ENCODE data around the gene PITRM1.
"Not testable (repeated sequence)": the region's sequence is repeated elsewhere in the genome, so short reads cannot be mapped to it uniquely, and the experiment has no call there.

Gene PITRM1

DNA sequence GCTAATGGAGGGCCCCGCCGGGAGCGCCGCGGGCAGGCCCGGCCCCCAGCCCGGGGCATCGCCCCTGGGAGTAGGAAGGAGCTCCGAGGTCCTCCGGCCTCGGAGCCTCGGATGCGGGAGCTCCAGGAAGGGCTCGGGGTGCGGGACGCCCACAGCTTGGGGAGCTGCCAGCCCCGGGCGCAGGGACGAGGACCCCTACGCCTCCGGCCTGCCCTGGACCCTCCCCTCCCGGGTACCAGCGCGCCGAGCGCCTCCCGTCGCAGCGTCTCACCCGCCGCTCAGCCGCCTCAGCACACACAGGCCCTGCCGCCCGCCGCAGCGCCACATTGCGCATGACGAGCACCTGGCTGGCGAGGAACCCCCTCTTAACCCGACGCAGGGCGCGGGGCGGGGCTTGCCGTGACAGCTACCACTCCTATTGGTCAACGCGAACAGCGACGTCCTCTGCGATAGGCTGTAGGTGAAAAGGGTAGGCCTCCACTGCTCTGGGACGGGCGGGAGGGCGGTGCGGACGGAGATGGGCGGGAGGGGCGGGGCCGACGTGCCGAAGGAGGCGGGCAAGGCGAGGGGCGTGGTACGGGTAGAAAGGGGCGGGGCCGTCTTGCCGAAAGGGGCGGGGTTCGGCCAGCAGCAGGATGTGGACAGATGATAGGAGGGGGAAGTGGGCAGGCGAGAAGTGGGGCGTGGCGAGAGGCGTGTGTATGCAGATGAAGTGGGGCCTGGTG, at the start of gene PITRM1:
Gene PITRM1 (minus strand): TSS at position 337 of the 725 bp plus-strand sequence. CDS start 10 bp downstream, at position 327.
- DNase-seq: peak; percentile 95

DNA sequence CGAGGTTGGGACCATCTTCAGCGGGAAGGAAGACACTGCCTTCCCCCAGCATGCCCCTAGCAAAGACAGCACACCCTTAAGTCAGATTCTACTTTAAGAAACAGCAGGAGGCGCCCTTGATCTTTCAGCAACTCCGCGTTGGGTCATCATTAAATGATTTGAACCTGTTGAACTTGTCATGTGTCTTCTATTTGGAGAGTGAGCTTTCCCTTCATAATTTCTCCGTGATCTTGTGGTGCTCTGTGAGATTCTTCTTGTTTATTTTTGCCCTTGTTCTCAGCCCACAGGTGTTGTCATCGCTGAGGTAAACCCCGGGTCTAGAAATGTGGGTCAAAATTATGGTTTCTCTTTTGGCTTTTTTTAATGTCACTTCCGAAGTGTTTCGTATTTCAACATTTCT, 49.5 kb upstream of the PITRM1 start:
- DNase-seq: no peak

GRCh38 chr10:3221601-3222000, 49.0 kb upstream of the PITRM1 start:
- DNase-seq: not testable (repeated sequence)

- DNase-seq: no peak
Observed at GRCh38 chr10:3220853-3221252, 48.3 kb upstream of the PITRM1 start.

GRCh38 chr10:3219021-3219628, 46.5 kb upstream of the PITRM1 start:
- DNase-seq: not testable (repeated sequence)

DNA sequence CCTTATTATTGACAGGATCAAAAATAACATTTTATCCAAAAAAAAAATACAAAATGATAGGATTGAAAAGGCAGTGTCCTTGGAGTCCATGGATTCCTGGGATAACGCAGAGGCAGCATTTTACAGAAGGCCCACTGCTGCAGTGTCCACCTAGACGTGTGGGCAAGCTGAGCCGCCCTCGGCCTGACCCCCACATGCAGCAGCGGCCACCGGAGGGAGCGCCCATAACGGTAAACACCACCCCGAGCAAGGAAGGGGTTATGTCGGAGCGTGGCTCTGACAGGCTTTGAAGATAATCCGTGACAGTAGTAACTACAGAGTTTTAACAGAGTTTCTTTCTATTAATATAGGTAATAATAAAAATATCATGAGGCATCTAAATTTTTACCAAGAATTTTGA, 45.3 kb upstream of the PITRM1 start:
- no peak for DNase-seq

DNA sequence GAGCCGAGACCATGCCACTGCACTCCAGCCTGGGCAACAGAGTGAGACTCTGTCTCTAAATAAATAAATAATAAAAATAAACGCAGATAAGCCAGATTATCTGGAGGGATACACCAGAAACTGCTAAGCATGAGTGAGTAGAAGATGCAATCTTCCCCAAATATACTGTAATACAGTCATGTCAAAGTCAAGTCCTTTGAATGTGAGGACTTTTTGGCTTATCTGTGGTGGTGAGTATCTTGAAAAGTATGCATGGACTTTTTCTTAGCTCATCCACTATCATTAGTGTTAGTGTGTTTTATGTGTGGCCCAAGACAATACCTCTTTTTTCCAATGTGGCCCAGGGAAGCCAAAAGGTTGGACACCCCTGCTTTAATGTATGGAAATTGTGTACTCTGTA, 44.7 kb upstream of the PITRM1 start:
- no peak for DNase-seq

GRCh38 chr10:3215153-3215775, 42.7 kb upstream of the PITRM1 start:
- no peak for DNase-seq

- no peak for DNase-seq
Observed at GRCh38 chr10:3213758-3214515, 41.4 kb upstream of the PITRM1 start.

GRCh38 chr10:3213208-3213607, 40.6 kb upstream of the PITRM1 start:
- no peak for DNase-seq

- no peak for DNase-seq
Observed at GRCh38 chr10:3210251-3210877, 37.8 kb upstream of the PITRM1 start.

DNA sequence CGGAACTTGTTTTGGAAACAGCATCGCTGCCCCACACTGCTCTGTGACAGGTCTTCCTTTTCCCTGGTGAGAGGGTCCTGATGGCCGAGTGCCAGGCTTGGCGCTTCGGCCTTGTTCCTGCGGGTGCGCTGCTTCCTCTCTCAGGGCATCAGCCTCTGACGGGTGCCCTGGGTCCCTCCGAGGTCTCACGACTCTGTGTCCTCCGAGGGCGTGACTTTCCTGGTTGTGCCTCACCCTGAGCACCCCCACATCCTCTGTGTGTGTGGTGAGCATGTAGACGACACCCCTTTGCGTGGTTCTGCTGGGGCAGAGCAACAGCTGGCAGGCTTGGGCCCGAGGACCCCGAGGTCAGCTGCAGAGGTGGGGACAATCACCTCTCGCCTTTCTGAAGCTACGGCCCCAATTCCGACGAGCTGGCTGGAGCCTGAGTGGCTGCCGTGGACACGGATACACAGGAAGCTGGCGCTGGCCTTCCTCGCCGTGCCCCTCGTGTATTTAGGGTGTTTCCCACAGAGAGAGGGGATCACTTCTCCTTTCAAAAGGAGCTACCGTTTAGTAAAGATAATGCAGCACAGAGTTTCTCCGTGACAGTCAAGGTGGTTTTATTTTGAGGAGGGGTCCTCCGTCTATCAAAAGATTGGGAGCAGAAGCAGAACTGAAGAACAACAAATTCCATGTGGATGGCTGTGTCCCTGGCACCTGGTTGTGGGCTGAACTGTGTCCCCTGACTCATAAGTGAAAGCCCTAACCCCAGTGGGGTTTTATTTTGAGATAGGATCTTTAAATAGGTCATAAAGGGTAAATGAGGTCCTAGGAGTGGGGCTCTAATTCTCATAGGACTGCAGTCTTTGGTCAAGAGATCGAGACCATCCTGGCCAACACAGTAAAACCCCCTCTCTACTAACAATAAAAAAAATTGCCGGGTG, 36.2 kb upstream of the PITRM1 start:
- DNase-seq: no peak

DNA sequence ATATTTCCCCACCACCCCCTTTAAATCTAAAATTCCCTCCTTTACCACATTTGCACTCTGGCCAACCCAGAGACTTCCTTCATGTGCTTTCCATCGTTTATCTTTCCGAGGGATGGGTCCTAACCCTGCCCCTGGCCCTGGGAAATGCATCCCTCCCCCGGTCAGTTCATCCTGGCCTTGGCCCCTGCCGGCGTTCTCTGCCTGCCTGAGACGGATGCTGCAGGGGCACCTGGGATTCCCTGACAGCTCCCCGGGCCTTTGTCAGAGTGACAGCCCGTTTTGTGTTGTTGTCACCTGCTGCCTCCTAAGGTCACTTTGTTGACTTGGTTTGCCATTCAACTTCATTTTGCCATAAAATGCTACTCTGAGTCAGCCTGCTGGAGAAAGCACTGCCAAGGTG, 34.8 kb upstream of the PITRM1 start:
- DNase-seq: no peak

- DNase-seq: no peak
Observed at GRCh38 chr10:3206511-3207157, 34.1 kb upstream of the PITRM1 start.

DNA sequence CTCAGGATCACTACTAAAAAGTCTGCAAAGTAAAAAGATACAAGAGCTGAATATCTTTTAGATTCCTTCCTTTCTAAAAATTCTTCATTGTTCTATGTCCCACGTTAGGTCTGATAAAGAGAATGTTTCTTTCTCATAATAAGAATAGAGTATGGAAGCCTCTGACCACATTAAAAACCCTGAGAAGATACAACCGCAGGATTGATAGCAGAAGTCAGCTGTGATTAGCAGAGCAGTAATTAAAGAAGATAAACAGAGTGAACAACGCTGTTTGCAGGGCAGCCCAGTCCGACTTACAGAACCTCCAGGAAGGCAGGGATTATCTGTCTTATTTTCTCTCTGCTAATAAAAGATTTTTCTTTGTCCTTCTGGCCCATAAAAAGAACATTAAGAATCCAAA, 31.4 kb upstream of the PITRM1 start:
- no peak for DNase-seq

GRCh38 chr10:3203016-3203811, 30.6 kb upstream of the PITRM1 start:
- DNase-seq: no peak

DNA sequence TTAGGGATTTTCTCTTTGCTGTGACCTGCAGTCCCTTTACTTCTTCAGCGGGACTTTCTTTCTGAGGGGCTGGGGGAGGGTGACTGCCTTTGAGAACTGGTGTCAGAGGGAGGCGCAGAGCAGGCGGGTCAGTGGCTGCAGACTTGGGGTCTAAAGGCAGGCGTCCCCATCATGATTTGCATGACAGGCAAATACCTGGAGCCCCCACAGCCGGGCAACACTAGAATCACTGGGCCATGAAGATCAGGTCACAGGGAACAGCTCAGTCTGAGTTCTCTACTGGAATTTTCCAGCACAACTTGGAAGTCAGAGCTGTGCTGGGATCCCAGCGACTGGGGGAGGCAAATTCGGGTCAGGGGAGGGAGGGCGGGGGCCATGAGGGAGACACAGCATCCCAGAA, 29.2 kb upstream of the PITRM1 start:
- DNase-seq: no peak

DNA sequence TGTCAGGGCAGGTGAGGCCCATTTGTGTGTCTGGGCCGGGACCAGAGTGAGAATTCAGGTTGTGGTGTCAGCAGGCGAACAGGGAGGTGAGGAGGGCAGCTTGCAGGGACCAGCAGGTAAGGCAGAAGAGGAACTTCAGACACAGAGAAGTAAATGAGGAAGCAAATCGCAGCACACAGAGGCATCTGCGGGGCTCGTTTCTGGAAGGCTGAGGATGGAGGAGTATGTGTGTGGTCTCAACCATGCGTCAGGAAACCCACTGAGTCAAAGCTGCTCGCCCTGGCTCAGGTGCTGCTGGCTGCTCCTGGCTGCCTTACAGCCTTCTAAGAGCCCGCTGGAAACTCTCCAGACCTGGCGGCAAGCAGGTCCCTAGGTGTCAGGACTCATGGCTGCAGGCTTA, 26.9 kb upstream of the PITRM1 start:
- no peak for DNase-seq

- no peak for DNase-seq
Observed at GRCh38 chr10:3198900-3199299, 26.3 kb upstream of the PITRM1 start.

- no peak for DNase-seq
Observed at GRCh38 chr10:3197348-3198003, 24.9 kb upstream of the PITRM1 start.

Data from DMS 273 treated with DMSO at 0.1 percent for 48 hours (cell line).